Epithelial cell of prostate (primary cell): ENCODE data around the gene OCEL1.
"Not testable (repeated sequence)": the region's sequence is repeated elsewhere in the genome, so short reads cannot be mapped to it uniquely, and the experiment has no call there.

Experiments used
- DNase-seq: peaks from one replicate; pipeline ENCODE4 v3.0.0-alpha.2; 2011; ENCODE audit warnings: low read depth, low spot score
- H3K27ac ChIP-seq: fragments of 450-650 bp; 2 replicates; pipeline ENCODE4 v1.5.1; 2017; ENCODE audit warnings: mild to moderate bottlenecking

OCEL1 gene

GRCh38 chr19:17259934-17260333, 33.9 kb downstream of the OCEL1 start:
- no peak overlapping the region for H3K27ac ChIP-seq
- no peak for DNase-seq

GRCh38 chr19:17260842-17261325, 34.9 kb downstream of the OCEL1 start:
- H3K27ac ChIP-seq, result no peak overlapping the region
- DNase-seq, result no peak

- no peak overlapping the region for H3K27ac ChIP-seq
- DNase-seq, result no peak
These were observed 36.5 kb downstream of the OCEL1 start for GRCh38 chr19:17262557-17262956.

- no peak for DNase-seq
- H3K27ac ChIP-seq, result no peak overlapping the region
These were observed 38.0 kb downstream of the OCEL1 start for GRCh38 chr19:17263712-17264640.

GRCh38 chr19:17264641-17264979, 38.6 kb downstream of the OCEL1 start, which contains the start of gene USHBP1:
TSS of gene USHBP1 (minus strand) at chr19:17264745. CDS start at chr19:17264299, 446 bp downstream.
- no peak for DNase-seq
- H3K27ac ChIP-seq, result no peak within 1 kb of the TSS

GRCh38 chr19:17266026-17266425, 40.0 kb downstream of the OCEL1 start:
- no peak for DNase-seq
- no peak overlapping the region for H3K27ac ChIP-seq

GRCh38 chr19:17266589-17266974, 40.6 kb downstream of the OCEL1 start:
- no peak overlapping the region for H3K27ac ChIP-seq
- DNase-seq, result no peak

- H3K27ac ChIP-seq, result peak within 1 kb of the TSS; percentile 61
- peak; percentile 97 for DNase-seq
These were observed 41.2 kb downstream of the OCEL1 start, which contains the start of gene BABAM1 for GRCh38 chr19:17266975-17267788. TSS of gene BABAM1 (plus strand) at chr19:17267443. CDS start at chr19:17268807, 1,364 bp downstream.

- H3K27ac ChIP-seq, result no peak overlapping the region
- DNase-seq, result no peak
These were observed 42.7 kb downstream of the OCEL1 start for GRCh38 chr19:17268754-17269153.

- DNase-seq, H3K27ac ChIP-seq: not testable (repeated sequence)
These were observed 48.9 kb downstream of the OCEL1 start for GRCh38 chr19:17274892-17275291.

GRCh38 chr19:17275441-17276175, 49.6 kb downstream of the OCEL1 start:
- DNase-seq, result no peak
- H3K27ac ChIP-seq, result no peak overlapping the region
